GM10266 (cell line): ENCODE measurements around the gene HTD2.

Experiments used
- DNase-seq: peaks from one replicate; pipeline ENCODE4 v3.0.0; 2012; ENCODE audit errors: extremely low spot score
- CTCF ChIP-seq: IDR thresholded peaks from 2 replicates; pipeline ENCODE4 v1.5.1; 2012; ENCODE audit warnings: mild to moderate bottlenecking, low read depth; ENCODE audit not compliant: control insufficient read depth, insufficient read depth; ENCODE audit errors: missing control alignments

The HTD2 gene

GRCh38 chr3:58321791-58322190 lies 15.5 kb downstream of the HTD2 start:
- DNase-seq = no peak
- no peak for TF ChIP-seq CTCF

GRCh38 chr3:58322793-58323192 lies 16.5 kb downstream of the HTD2 start:
- TF ChIP-seq CTCF = no peak
- no peak for DNase-seq

GRCh38 chr3:58323529-58324390 lies 17.4 kb downstream of the HTD2 start:
- no peak for TF ChIP-seq CTCF
- DNase-seq = no peak

- TF ChIP-seq CTCF = no peak
- DNase-seq = peak; percentile 33
These were observed 18.4 kb downstream of the HTD2 start for GRCh38 chr3:58324391-58325390.

- DNase-seq = no peak
- no peak for TF ChIP-seq CTCF
These were observed 19.2 kb downstream of the HTD2 start for GRCh38 chr3:58325525-58325992.

GRCh38 chr3:58326267-58326900 lies 20.1 kb downstream of the HTD2 start:
- DNase-seq = no peak
- TF ChIP-seq CTCF = no peak
